Measurements from ENCODE around the gene CYP4A22. TPM values are rescaled to one million over a fixed set of nuclear protein-coding genes. Genes with fewer than 3 reads are reported as not detected.
"Not testable (repeated sequence)": the region's sequence is repeated elsewhere in the genome, so short reads cannot be mapped to it uniquely, and the experiment has no call there.

Gene CYP4A22
- total and polyA plus RNA-seq, 2 donors: 0.02 TPM; not detected in 1

DNA sequence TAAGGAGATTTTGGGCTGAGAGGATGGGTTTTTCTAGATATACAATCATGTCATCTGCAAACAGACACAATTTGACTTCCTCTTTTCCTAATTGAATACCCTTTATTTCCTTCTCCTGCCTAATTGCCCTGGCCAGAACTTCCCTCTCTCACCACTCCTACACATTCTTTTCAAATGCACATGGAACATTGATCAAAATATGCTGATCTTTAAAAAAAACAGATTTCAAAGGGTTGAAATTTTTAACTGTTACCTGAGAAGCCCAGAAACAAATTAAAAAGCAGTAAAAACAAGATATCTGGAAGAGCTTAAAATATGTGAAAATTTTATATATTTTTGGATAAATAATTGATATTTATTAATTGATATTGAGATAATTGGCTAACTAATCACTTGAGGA, 12.4 kb upstream of the CYP4A22 start:
- not testable (repeated sequence) for H3K9me3 ChIP-seq (ENCODE audit: control insufficient read depth in 2 of 2, insufficient read depth in 1 of 2, low read length in 1 of 2); H3K4me3 ChIP-seq (ENCODE audit: low read length in 2 of 2); DNase-seq (ENCODE audit: low read depth in 6 of 9, low spot score in 9 of 9); H3K27me3 ChIP-seq (ENCODE audit: control insufficient read depth in 2 of 2, insufficient read depth in 1 of 2, low read length in 1 of 2); H3K36me3 ChIP-seq (ENCODE audit: control insufficient read depth in 2 of 2, insufficient read depth in 2 of 2, low read length in 1 of 2); H3K27ac ChIP-seq (ENCODE audit: low read depth in 1 of 2, low read length in 1 of 2); H3K4me1 ChIP-seq (ENCODE audit: control insufficient read depth in 2 of 2, insufficient read depth in 2 of 2, low read length in 2 of 2)

DNA sequence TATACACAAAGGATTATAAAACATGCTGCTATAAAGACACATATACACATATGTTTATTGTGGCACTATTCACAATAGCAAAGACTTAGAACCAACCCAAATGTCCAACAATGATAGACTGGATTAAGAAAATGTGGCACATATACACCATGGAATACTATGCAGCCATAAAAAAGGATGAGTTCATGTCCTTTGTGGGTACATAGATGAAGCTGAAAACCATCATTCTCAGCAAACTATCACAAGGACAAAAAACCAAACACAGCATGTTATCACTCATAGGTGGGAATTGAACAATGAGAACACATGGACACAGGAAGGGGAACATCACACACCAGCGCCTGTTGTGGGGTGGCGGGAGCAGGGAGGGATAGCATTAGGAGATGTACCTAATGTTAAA, 10.2 kb upstream of the CYP4A22 start:
- H3K4me3 ChIP-seq (ENCODE audit: low read length in 2 of 2); H3K27me3 ChIP-seq (ENCODE audit: control insufficient read depth in 2 of 2, insufficient read depth in 1 of 2, low read length in 1 of 2); H3K36me3 ChIP-seq (ENCODE audit: control insufficient read depth in 2 of 2, insufficient read depth in 2 of 2, low read length in 1 of 2); H3K9me3 ChIP-seq (ENCODE audit: control insufficient read depth in 2 of 2, insufficient read depth in 1 of 2, low read length in 1 of 2); DNase-seq (ENCODE audit: low read depth in 6 of 9, low spot score in 9 of 9); H3K4me1 ChIP-seq (ENCODE audit: control insufficient read depth in 2 of 2, insufficient read depth in 2 of 2, low read length in 2 of 2); H3K27ac ChIP-seq (ENCODE audit: low read depth in 1 of 2, low read length in 1 of 2): not testable (repeated sequence)
- 98% methylated on average over 2 of the region's 2 CpGs for WGBS

DNA sequence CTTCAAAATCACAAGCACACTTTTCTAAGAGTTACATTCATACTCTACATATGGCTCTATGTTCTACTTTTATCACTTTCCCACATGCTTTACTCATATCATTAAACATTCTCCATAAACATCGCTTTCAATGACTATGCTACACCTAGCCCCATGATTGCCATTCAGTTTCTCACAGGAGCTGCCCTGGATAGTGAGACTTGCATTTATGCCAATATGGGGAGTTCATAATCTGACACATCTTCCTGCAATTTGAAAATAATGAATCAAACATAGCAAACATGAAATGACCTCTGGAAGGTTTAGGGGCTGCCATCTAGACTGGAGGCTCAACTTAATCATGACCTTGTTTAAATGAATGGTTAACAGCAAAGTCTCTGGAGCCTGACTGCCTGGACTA, 9.0 kb upstream of the CYP4A22 start:
- no peaks in the 10 kb centered on the region for H3K4me1 ChIP-seq (ENCODE audit: control insufficient read depth in 2 of 2, insufficient read depth in 2 of 2, low read length in 2 of 2)
- H3K4me3 ChIP-seq (ENCODE audit: low read length in 2 of 2): no peak overlapping the region
- 98% methylated on average over 1 of the region's 1 CpG for whole genome bisulfite sequencing
- no peaks in the 10 kb centered on the region for H3K27me3 ChIP-seq (ENCODE audit: control insufficient read depth in 2 of 2, insufficient read depth in 1 of 2, low read length in 1 of 2)
- no peak for DNase-seq (ENCODE audit: low read depth in 6 of 9, low spot score in 9 of 9)
- no peaks in the 10 kb centered on the region for H3K9me3 ChIP-seq (ENCODE audit: control insufficient read depth in 2 of 2, insufficient read depth in 1 of 2, low read length in 1 of 2)
- H3K36me3 ChIP-seq (ENCODE audit: control insufficient read depth in 2 of 2, insufficient read depth in 2 of 2, low read length in 1 of 2): no peaks in the 10 kb centered on the region
- H3K27ac ChIP-seq (ENCODE audit: low read depth in 1 of 2, low read length in 1 of 2): no peak overlapping the region

DNA sequence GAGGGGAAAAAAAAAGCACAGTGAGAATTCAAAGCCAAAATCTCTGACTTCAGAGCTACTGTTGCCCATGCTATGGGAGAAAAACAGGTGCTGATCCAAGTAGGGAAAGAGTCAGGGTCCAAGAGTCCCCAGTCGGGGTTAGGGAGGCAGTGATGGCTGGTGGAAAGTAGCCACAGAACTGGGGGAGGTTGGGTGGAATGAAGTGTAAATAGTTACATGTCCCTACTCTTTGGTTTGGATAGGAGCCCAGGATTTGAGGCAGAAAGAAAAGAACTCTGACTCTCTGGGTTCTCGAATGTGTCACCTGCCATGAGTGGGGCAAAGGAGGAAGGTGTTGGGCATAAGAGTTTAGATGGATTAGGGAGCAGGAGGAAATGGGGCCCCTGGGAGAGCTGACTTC, 8.4 kb upstream of the CYP4A22 start:
- not testable (repeated sequence) for H3K9me3 ChIP-seq (ENCODE audit: control insufficient read depth in 2 of 2, insufficient read depth in 1 of 2, low read length in 1 of 2); DNase-seq (ENCODE audit: low read depth in 6 of 9, low spot score in 9 of 9); H3K27me3 ChIP-seq (ENCODE audit: control insufficient read depth in 2 of 2, insufficient read depth in 1 of 2, low read length in 1 of 2); H3K27ac ChIP-seq (ENCODE audit: low read depth in 1 of 2, low read length in 1 of 2); H3K36me3 ChIP-seq (ENCODE audit: control insufficient read depth in 2 of 2, insufficient read depth in 2 of 2, low read length in 1 of 2); H3K4me3 ChIP-seq (ENCODE audit: low read length in 2 of 2); H3K4me1 ChIP-seq (ENCODE audit: control insufficient read depth in 2 of 2, insufficient read depth in 2 of 2, low read length in 2 of 2)
- 91% methylated on average over 2 of the region's 2 CpGs for WGBS

DNA sequence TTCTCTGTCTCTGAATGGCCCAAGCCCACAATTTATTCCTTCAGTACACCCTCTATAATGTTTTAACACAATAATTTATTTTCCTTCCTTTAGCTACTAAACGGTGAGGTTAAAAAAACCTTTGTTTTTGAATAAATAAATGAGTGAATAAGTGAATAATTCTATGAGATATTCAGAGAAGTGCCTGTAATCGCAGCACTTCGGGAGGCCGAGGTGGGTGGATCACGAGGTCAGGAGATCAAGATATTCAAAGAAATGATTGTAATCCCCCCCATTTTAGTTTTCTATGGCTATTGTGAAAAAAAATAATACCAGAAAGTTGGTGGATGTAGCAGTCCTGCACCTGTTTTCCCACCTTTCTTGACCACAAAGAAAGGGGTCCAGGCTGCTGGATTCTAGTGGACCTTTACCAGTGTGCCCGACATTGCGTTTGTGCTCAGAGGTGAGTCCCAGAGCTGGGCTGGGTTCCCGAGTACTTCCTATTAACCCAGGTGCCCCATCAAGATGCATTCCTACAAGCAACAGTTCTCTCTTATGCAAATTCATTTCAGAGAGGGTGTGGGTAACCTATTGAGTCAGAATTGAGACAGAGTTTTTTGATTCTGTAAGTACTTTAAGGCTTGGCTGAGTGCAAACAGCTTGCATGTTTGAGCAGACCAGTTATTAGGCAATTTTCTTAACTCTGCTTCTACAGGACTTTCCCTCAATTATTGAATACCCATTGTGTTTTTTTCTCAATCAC, 7.6 kb upstream of the CYP4A22 start:
- H3K4me3 ChIP-seq (ENCODE audit: low read length in 2 of 2); H3K27ac ChIP-seq (ENCODE audit: low read depth in 1 of 2, low read length in 1 of 2); H3K36me3 ChIP-seq (ENCODE audit: control insufficient read depth in 2 of 2, insufficient read depth in 2 of 2, low read length in 1 of 2); H3K9me3 ChIP-seq (ENCODE audit: control insufficient read depth in 2 of 2, insufficient read depth in 1 of 2, low read length in 1 of 2); H3K27me3 ChIP-seq (ENCODE audit: control insufficient read depth in 2 of 2, insufficient read depth in 1 of 2, low read length in 1 of 2); H3K4me1 ChIP-seq (ENCODE audit: control insufficient read depth in 2 of 2, insufficient read depth in 2 of 2, low read length in 2 of 2); DNase-seq (ENCODE audit: low read depth in 6 of 9, low spot score in 9 of 9): not testable (repeated sequence)
- WGBS: 94% methylated on average over 8 of the region's 8 CpGs

DNA sequence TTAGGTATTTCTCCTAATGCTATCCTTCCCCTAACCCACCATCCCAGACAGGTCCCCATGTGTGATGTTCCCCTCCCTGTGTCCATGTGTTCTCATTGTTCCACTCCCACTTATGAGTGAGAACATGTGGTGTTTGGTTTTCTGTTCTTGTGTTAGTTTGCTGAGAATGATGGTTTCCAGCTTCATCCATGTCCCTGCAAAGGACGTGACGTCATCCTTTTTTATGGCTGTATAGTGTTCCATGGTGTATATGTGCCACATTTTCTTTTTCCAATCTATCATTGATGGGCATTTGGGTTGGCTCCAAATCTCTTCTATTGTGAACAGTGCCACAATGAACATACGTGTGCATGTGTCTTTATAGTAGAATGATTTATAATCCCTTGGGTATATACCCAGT, 4.6 kb upstream of the CYP4A22 start:
- H3K4me1 ChIP-seq (ENCODE audit: control insufficient read depth in 2 of 2, insufficient read depth in 2 of 2, low read length in 2 of 2); H3K9me3 ChIP-seq (ENCODE audit: control insufficient read depth in 2 of 2, insufficient read depth in 1 of 2, low read length in 1 of 2): not testable (repeated sequence)

DNA sequence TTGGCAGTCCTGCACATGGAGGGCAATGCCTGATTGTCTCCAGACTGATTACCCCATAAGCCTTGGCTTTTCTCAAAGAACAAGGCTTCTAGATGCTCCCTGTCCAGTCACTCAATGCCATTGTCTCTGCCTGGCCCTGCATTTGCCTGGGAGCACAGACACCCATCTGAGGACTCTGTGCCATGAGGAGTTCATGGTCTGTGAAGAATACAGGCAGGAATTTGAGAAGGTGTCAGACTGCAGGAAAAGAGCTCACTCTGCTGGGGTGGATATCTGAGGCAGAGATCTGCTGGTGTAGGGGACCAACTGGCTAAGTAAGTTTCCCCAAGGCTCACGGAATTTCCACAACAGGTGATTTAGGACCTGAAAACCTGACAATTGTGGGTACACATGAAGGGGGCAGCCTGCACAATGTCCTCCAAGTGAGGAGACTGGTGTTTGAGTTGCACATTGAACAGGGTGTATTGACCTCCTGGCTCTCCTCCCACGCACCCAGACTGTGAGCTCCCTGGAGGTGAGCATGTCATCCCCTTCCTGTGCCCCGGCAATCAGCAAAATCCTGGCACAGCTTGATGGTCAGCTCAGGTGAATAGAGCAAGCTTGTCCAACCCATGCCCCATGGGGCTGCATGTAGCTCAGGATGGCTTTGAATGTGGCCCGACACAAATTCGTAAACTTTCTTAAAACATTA, 829 bp downstream of the CYP4A22 start:
- H3K36me3 ChIP-seq (ENCODE audit: control insufficient read depth in 2 of 2, insufficient read depth in 2 of 2, low read length in 1 of 2): no peaks in the 10 kb centered on the region
- no peaks in the 10 kb centered on the region for H3K4me1 ChIP-seq (ENCODE audit: control insufficient read depth in 2 of 2, insufficient read depth in 2 of 2, low read length in 2 of 2)
- 95% methylated on average over 5 of the region's 5 CpGs for WGBS
- H3K9me3 ChIP-seq (ENCODE audit: control insufficient read depth in 2 of 2, insufficient read depth in 1 of 2, low read length in 1 of 2): no peaks in the 10 kb centered on the region
- no peak overlapping the region for H3K4me3 ChIP-seq (ENCODE audit: low read length in 2 of 2)
- no peak for DNase-seq (ENCODE audit: low read depth in 6 of 9, low spot score in 9 of 9)
- H3K27ac ChIP-seq (ENCODE audit: low read depth in 1 of 2, low read length in 1 of 2): no peak overlapping the region
- H3K27me3 ChIP-seq (ENCODE audit: control insufficient read depth in 2 of 2, insufficient read depth in 1 of 2, low read length in 1 of 2): no peaks in the 10 kb centered on the region

More for the DNA sequence above, 4.6 kb upstream of the CYP4A22 start:
- H3K27ac ChIP-seq (ENCODE audit: low read depth in 1 of 2, low read length in 1 of 2); H3K27me3 ChIP-seq (ENCODE audit: control insufficient read depth in 2 of 2, insufficient read depth in 1 of 2, low read length in 1 of 2); H3K36me3 ChIP-seq (ENCODE audit: control insufficient read depth in 2 of 2, insufficient read depth in 2 of 2, low read length in 1 of 2); DNase-seq (ENCODE audit: low read depth in 6 of 9, low spot score in 9 of 9); H3K4me3 ChIP-seq (ENCODE audit: low read length in 2 of 2): not testable (repeated sequence)
- WGBS: 98% methylated on average over 3 of the region's 3 CpGs

DNA sequence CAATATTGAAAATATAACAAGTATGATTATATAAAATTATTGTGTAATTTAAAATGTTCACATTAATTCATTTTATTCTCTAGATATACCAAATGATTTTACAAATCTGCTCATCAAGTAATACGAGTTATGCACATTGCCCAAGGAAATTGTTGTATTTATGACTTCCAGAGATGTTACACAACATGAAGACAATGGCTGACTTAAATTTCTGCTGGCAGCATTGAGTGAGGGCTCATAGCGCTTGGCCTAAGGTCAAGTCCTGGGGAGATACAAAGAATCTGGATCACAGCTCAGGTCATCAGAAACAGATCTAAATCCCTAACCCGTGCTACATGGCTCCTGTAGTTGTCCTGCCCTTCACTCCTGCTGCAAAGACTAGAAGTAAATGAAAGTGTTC, 3.1 kb downstream of the CYP4A22 start:
- H3K9me3 ChIP-seq (ENCODE audit: control insufficient read depth in 2 of 2, insufficient read depth in 1 of 2, low read length in 1 of 2); H3K27ac ChIP-seq (ENCODE audit: low read depth in 1 of 2, low read length in 1 of 2); H3K4me3 ChIP-seq (ENCODE audit: low read length in 2 of 2); H3K27me3 ChIP-seq (ENCODE audit: control insufficient read depth in 2 of 2, insufficient read depth in 1 of 2, low read length in 1 of 2); DNase-seq (ENCODE audit: low read depth in 6 of 9, low spot score in 9 of 9); H3K36me3 ChIP-seq (ENCODE audit: control insufficient read depth in 2 of 2, insufficient read depth in 2 of 2, low read length in 1 of 2); H3K4me1 ChIP-seq (ENCODE audit: control insufficient read depth in 2 of 2, insufficient read depth in 2 of 2, low read length in 2 of 2): not testable (repeated sequence)
- WGBS: 87% methylated on average over 3 of the region's 3 CpGs

DNA sequence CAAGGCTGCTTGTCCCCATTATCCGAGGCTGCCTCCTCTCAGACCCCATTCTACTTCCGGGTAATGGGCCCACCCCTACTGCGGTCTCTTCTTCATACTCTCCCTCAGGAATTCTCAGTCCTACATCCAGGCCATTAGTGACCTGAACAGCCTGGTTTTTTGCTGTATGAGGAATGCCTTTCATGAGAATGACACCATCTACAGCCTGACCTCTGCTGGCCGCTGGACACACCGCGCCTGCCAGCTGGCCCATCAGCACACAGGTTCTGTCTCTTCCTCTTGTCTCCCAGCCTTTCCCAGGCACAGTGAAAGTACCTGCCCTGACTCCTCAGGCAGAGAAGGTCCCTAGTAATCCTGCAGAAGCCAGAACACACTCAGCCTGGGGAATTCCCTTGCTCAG, 6.4 kb downstream of the CYP4A22 start:
- WGBS: 77% methylated on average over 6 of the region's 6 CpGs
- H3K9me3 ChIP-seq (ENCODE audit: control insufficient read depth in 2 of 2, insufficient read depth in 1 of 2, low read length in 1 of 2); DNase-seq (ENCODE audit: low read depth in 6 of 9, low spot score in 9 of 9); H3K4me3 ChIP-seq (ENCODE audit: low read length in 2 of 2); H3K27ac ChIP-seq (ENCODE audit: low read depth in 1 of 2, low read length in 1 of 2); H3K4me1 ChIP-seq (ENCODE audit: control insufficient read depth in 2 of 2, insufficient read depth in 2 of 2, low read length in 2 of 2); H3K36me3 ChIP-seq (ENCODE audit: control insufficient read depth in 2 of 2, insufficient read depth in 2 of 2, low read length in 1 of 2); H3K27me3 ChIP-seq (ENCODE audit: control insufficient read depth in 2 of 2, insufficient read depth in 1 of 2, low read length in 1 of 2): not testable (repeated sequence)
